PC-3 (cell line): ENCODE results near the gene CEP170. TPM values are rescaled to one million over a fixed set of nuclear protein-coding genes. Genes with fewer than 3 reads are reported as not detected.

Experiments
- ATAC-seq: fragments of 200-7000 bp; cut with Tn5 transposase; 2 replicates; pipeline ENCODE4 v1.9.1; 2020; ENCODE audit warnings: mild to moderate bottlenecking, moderate library complexity
- Bru-seq: library from RNA; stranded (reverse); fragments of 400-500 nt; gene quantifications from one replicate; lab custom pipeline; 2021; lab: Mats Ljungman, UMichigan
- BruChase-seq, 2 experiments: library from RNA; stranded (reverse); fragments of 400-500 nt; gene quantifications; one replicate each; lab custom pipeline; 2021; lab: Mats Ljungman, UMichigan
- BruUV-seq: library from RNA; stranded (reverse); fragments of 400-500 nt; replicated peaks from 2 replicates; lab custom pipeline; 2021; lab: Mats Ljungman, UMichigan
- CTCF ChIA-PET: fragments of 300-600 bp; sonication (Branson Sonifier 250); formaldehyde crosslinking; loops from one replicate; lab custom pipeline; 2022; ENCODE audit warnings: antibody characterized with exemption; lab: Charles Lee
- POLR2A ChIA-PET: fragments of 300-600 bp; sonication (Branson Sonifier 250); formaldehyde crosslinking; loops from one replicate; lab custom pipeline; 2022; ENCODE audit warnings: antibody characterized with exemption; ENCODE audit not compliant: unreplicated experiment; lab: Charles Lee
- DNase-seq: peaks from one replicate; pipeline ENCODE4 v3.0.0-alpha.2; 2015
- H2AFZ ChIP-seq: fragments of 300-600 bp; sonication (generic); 2 replicates; pipeline ENCODE4 v1.6.0; 2016; ENCODE audit warnings: antibody characterized with exemption, low read length
- H3F3A ChIP-seq: fragments of 300-600 bp; sonication (generic); one replicate; pipeline ENCODE4 v1.6.0; 2017; ENCODE audit warnings: antibody characterized with exemption, low read length, control low read depth, mild to moderate bottlenecking; ENCODE audit not compliant: unreplicated experiment
- H3K27ac ChIP-seq: fragments of 300-600 bp; sonication (generic); 2 replicates; pipeline ENCODE4 v1.5.1; 2016; ENCODE audit warnings: mild to moderate bottlenecking, low read length
- H3K27me3 ChIP-seq: fragments of 300-600 bp; sonication (generic); 2 replicates; pipeline ENCODE4 v1.6.1; 2016; ENCODE audit warnings: low read length, mixed read lengths
- H3K36me3 ChIP-seq: fragments of 300-600 bp; sonication (generic); 2 replicates; pipeline ENCODE4 v1.6.1; 2016; ENCODE audit warnings: low read depth, mixed run types, low read length, mixed read lengths
- H3K4me1 ChIP-seq: fragments of 300-600 bp; sonication (generic); 2 replicates; pipeline ENCODE4 v1.5.1; 2016; ENCODE audit warnings: low read length; ENCODE audit not compliant: insufficient read depth
- H3K4me2 ChIP-seq: fragments of 300-600 bp; sonication (generic); 2 replicates; pipeline ENCODE4 v1.6.0; 2016; ENCODE audit warnings: low read length
- H3K4me3 ChIP-seq: fragments of 300-600 bp; sonication (generic); 2 replicates; pipeline ENCODE4 v1.5.1; 2016; ENCODE audit warnings: mild to moderate bottlenecking, low read length, mixed read lengths
- H3K79me2 ChIP-seq: fragments of 300-600 bp; sonication (generic); 2 replicates; pipeline ENCODE4 v1.6.1; 2017; ENCODE audit warnings: low read length, mixed read lengths
- H3K9ac ChIP-seq: fragments of 300-600 bp; sonication (generic); 2 replicates; pipeline ENCODE4 v1.6.0; 2016; ENCODE audit warnings: mild to moderate bottlenecking, low read length
- H3K9me2 ChIP-seq: fragments of 300-600 bp; sonication (generic); replicated peaks from 2 replicates; pipeline ENCODE4 v1.6.1; 2016; ENCODE audit warnings: mixed run types, low read length, mixed read lengths
- H3K9me3 ChIP-seq: fragments of 300-600 bp; sonication (generic); 2 replicates; pipeline ENCODE4 v1.6.1; 2016; ENCODE audit warnings: low read length, mixed read lengths
- H4K20me1 ChIP-seq: fragments of 300-600 bp; sonication (generic); 2 replicates; pipeline ENCODE4 v1.6.1; 2016; ENCODE audit warnings: low read length, mixed read lengths
- CTCF ChIP-seq: fragments of 300-600 bp; sonication (generic); conservative IDR thresholded peaks from 2 replicates; pipeline ENCODE4 v1.5.1; 2017; ENCODE audit warnings: antibody characterized with exemption, low read depth, mild to moderate bottlenecking, low read length
- EZH2 ChIP-seq: fragments of 300-600 bp; sonication (generic); IDR thresholded peaks from one replicate; pipeline ENCODE4 v1.6.1; 2017; ENCODE audit warnings: antibody characterized with exemption, mild to moderate bottlenecking, low read length; ENCODE audit not compliant: unreplicated experiment
- EZH2phosphoT487 ChIP-seq: fragments of 300-600 bp; sonication (generic); IDR thresholded peaks from 2 replicates; pipeline ENCODE4 v1.6.1; 2018; ENCODE audit warnings: mild to moderate bottlenecking, antibody characterized with exemption, low read length, borderline replicate concordance
- intact Hi-C: fragments of 100-400 bp; cut with micrococcal nuclease; formaldehyde crosslinking; loops from 2 replicates; pipeline ENCODE4 v1.9.0; 2023
- long read RNA-seq: library from polyadenylated mRNA; unstranded; transcript quantifications from one replicate; pipeline ENCODE4 v2.0.0, GENCODE V29; 2021; ENCODE audit not compliant: unreplicated experiment
- total RNA-seq: library from RNA; depleted of rRNA; stranded (reverse); fragments of >200 nt; gene quantifications from 2 replicates; pipeline ENCODE4 v1.2.3, GENCODE V29; 2014; rRNA removed

Gene CEP170
- total RNA-seq (65.3 and 78.9 TPM in 2 replicates), Bru-seq, nascent RNA (percentile 95 among the genes with signal in this experiment), BruChase-seq, experiment 1, labeled RNA remaining after a 6-hour chase (percentile 89 among the genes with signal in this experiment), BruChase-seq, experiment 2, labeled RNA remaining after a 2-hour chase (percentile 92 among the genes with signal in this experiment)
- long read RNA-seq, full-length matches to known transcripts: 3 of 101 reads
- long read RNA-seq, partial matches to known transcripts: 73 of 101 reads
- long read RNA-seq, other reads (novel, unspliced or antisense): 25 of 101 reads

GRCh38 chr1:243254927-243255790, at the start of gene CEP170:
TSS of gene CEP170 (minus strand) at chr1:243255281. CDS start at chr1:243225280, 30,001 bp downstream.
- ChIA-PET CTCF (interaction anchor here (0.6 kb wide), 1 partner anchor 32 kb away, joined by 4 read pairs; no protein-coding TSS in a partner anchor), POLR2A (interaction anchor here (0.6 to 0.9 kb wide), 4 partner anchors 8 to 36 kb away, joined by 4 to 30 read pairs (median 4); no protein-coding TSS in a partner anchor)
- Histone ChIP-seq H3K9me3 (no peaks in the 10 kb centered on the region), H3F3A (no peaks in the 10 kb centered on the region), H3K36me3 (no peaks in the 10 kb centered on the region), H3K4me1 (peaks cover 40% of the 10 kb centered on the region), H4K20me1 (peaks cover 27% of the 10 kb centered on the region; the same call in 1 of the 2 replicates), H3K79me2 (peaks cover 75% of the 10 kb centered on the region), H3K4me2 (peak within 1 kb of the TSS; percentile 97), H3K4me3 (peak within 1 kb of the TSS; percentile 85), H3K9me2 (no peaks in the 10 kb centered on the region), H2AFZ (peak within 1 kb of the TSS; percentile 97), H3K9ac (peak within 1 kb of the TSS; percentile 83), H3K27me3 (no peaks in the 10 kb centered on the region), H3K27ac (peak within 1 kb of the TSS; percentile 77)
- TF ChIP-seq CTCF (no peak), EZH2phosphoT487 (no peak), EZH2 (no peak)
- peak; percentile 99 for DNase-seq
- intact Hi-C loops: loop anchor here (1.0 to 5.0 kb wide), 4 partner anchors 13 to 78 kb away; no protein-coding TSS in a partner anchor
- ATAC-seq: peak; percentile 66
- BruUV-seq: no TSS peak

- H3K27me3 ChIP-seq: no peaks in the 10 kb centered on the region
- BruUV-seq: no TSS peak
- POLR2A ChIA-PET: no interaction called here
Measured at GRCh38 chr1:243301059-243301458, 46.0 kb upstream of the CEP170 start.

More at GRCh38 chr1:243301059-243301458, 46.0 kb upstream of the CEP170 start:
- DNase-seq (no peak), ATAC-seq (no peak)
- H2AFZ ChIP-seq: no peak overlapping the region
- no peak overlapping the region for H3K4me3 ChIP-seq
- H3K4me2 ChIP-seq: no peak overlapping the region
- no peaks in the 10 kb centered on the region for H3K79me2 ChIP-seq
- H3K36me3 ChIP-seq: peaks cover 15% of the 10 kb centered on the region
- H3K4me1 ChIP-seq: no peaks in the 10 kb centered on the region
- CTCF ChIA-PET: no interaction called here
- no peaks in the 10 kb centered on the region for H3F3A ChIP-seq
- no peak overlapping the region for H3K27ac ChIP-seq
- H3K9ac ChIP-seq: no peak overlapping the region
- no peaks in the 10 kb centered on the region for H3K9me2 ChIP-seq
- TF ChIP-seq CTCF: no peak
- TF ChIP-seq EZH2: no peak
- no peak for TF ChIP-seq EZH2phosphoT487
- H4K20me1 ChIP-seq: no peaks in the 10 kb centered on the region
- H3K9me3 ChIP-seq: peaks cover 8% of the 10 kb centered on the region; the same call in 1 of the 2 replicates
- intact Hi-C loops: no loop called here
